ENCODE results near the gene KIF23. TPM values are rescaled to one million over a fixed set of nuclear protein-coding genes. Genes with fewer than 3 reads are reported as not detected.

Gene KIF23
- total RNA-seq, 1 experiment from 2014 or later = 83.7 TPM

DNA sequence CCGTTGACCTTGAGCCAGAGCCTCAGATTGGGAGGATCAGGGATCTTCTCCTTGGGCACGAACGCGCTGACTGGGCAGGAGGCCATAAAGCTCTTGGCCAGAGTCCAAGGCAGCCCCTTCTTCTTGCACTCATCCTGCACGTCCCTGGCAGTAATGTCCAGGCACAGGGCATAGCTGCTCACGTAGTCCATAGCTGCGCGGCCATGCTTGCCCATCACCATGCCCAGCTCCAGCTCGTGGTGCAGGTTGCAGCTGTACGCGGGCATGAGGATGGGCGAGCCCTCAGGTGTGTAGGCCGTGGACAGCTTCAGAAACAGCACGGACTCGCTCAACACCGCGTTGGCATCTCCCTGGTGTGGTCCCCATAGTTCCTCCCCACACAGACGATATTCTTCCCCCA, 20.5 kb downstream of the KIF23 start:
- H3K27ac ChIP-seq (ENCODE audit: low read depth, low read length) = no peak overlapping the region
- DNase-seq (ENCODE audit: low read depth, low spot score) (no peak), ATAC-seq (no peak)
- no peaks in the 10 kb centered on the region for H3K4me1 ChIP-seq (ENCODE audit: control insufficient read depth in 1 of 2, insufficient read depth in 2 of 2, low read length in 2 of 2)
- TF ChIP-seq ZNF274 (IDR thresholded peaks at IDR 0.05; ENCODE audit: low read depth, low read length) = no peak
- no peak for TF ChIP-seq MAX (IDR thresholded peaks at IDR 0.05)
- TF ChIP-seq CEBPB (IDR thresholded peaks at IDR 0.05; ENCODE audit: low read depth) = no peak
- TF ChIP-seq ATF3 (IDR thresholded peaks at IDR 0.05) = no peak
- TF ChIP-seq, protein P1, sequence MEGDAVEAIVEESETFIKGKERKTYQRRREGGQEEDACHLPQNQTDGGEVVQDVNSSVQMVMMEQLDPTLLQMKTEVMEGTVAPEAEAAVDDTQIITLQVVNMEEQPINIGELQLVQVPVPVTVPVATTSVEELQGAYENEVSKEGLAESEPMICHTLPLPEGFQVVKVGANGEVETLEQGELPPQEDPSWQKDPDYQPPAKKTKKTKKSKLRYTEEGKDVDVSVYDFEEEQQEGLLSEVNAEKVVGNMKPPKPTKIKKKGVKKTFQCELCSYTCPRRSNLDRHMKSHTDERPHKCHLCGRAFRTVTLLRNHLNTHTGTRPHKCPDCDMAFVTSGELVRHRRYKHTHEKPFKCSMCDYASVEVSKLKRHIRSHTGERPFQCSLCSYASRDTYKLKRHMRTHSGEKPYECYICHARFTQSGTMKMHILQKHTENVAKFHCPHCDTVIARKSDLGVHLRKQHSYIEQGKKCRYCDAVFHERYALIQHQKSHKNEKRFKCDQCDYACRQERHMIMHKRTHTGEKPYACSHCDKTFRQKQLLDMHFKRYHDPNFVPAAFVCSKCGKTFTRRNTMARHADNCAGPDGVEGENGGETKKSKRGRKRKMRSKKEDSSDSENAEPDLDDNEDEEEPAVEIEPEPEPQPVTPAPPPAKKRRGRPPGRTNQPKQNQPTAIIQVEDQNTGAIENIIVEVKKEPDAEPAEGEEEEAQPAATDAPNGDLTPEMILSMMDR (IDR thresholded peaks at IDR 0.05 in 2 of 3, conservative IDR thresholded peaks at IDR 0.05 in 1 of 3; ENCODE audit: borderline replicate concordance in 1 of 3, insufficient read depth in 1 of 3, low read depth in 2 of 3, low read length in 2 of 3) = no peak
- no peaks in the 10 kb centered on the region for H4K20me1 ChIP-seq (ENCODE audit: insufficient read depth)
- ChIA-PET RAD21 (ENCODE audit: low non-redundant PET in 1 of 2, low total read pairs in 2 of 2, uncharacterized antibody in 2 of 2, unreplicated experiment in 2 of 2) (no interaction called here), POLR2A (no interaction called here), CTCF (no interaction called here)
- intact Hi-C loops (cut with micrococcal nuclease) = no loop called here
- H3K4me2 ChIP-seq (ENCODE audit: low read length) = no peak overlapping the region
- H3K9me3 ChIP-seq (ENCODE audit: control insufficient read depth in 1 of 2, insufficient read depth in 1 of 2, low read depth in 1 of 2, low read length in 2 of 2) = no peaks in the 10 kb centered on the region
- H3K9ac ChIP-seq (ENCODE audit: low read length) = no peak overlapping the region
- H3K9me2 ChIP-seq (ENCODE audit: insufficient read depth) = no peaks in the 10 kb centered on the region
- peaks cover 69% of the 10 kb centered on the region for H3K79me2 ChIP-seq (ENCODE audit: insufficient read depth, low read length)
- BruUV-seq (replicated peaks) = no TSS peak
- no peak overlapping the region for H2AFZ ChIP-seq (ENCODE audit: low read depth, low read length, poor library complexity, severe bottlenecking)
- H3K36me3 ChIP-seq (ENCODE audit: control insufficient read depth in 1 of 2, insufficient read depth in 2 of 2, low read length in 2 of 2) = peaks cover 64 to 71% of the 10 kb centered on the region in 2 experiments
- H3K27me3 ChIP-seq (ENCODE audit: insufficient read depth, low read length) = no peaks in the 10 kb centered on the region
- H3K4me3 ChIP-seq (replicated peaks in 1 of 2; ENCODE audit: low read depth in 1 of 2, low read length in 2 of 2) = no peak overlapping the region

GRCh38 chr15:69435985-69436384, 21.8 kb downstream of the KIF23 start:
- ATAC-seq = no peak
- DNase-seq (ENCODE audit: low read depth, low spot score) = no peak
- BruUV-seq (replicated peaks) = no TSS peak
- Histone ChIP-seq H3K79me2 (ENCODE audit: insufficient read depth, low read length) (peaks cover 68% of the 10 kb centered on the region), H3K4me1 (ENCODE audit: control insufficient read depth in 1 of 2, insufficient read depth in 2 of 2, low read length in 2 of 2) (no peaks in the 10 kb centered on the region), H3K27me3 (ENCODE audit: insufficient read depth, low read length) (no peaks in the 10 kb centered on the region), H4K20me1 (ENCODE audit: insufficient read depth) (no peaks in the 10 kb centered on the region), H3K4me2 (ENCODE audit: low read length) (no peak overlapping the region), H3K4me3 (replicated peaks in 1 of 2; ENCODE audit: low read depth in 1 of 2, low read length in 2 of 2) (no peak overlapping the region), H3K36me3 (ENCODE audit: control insufficient read depth in 1 of 2, insufficient read depth in 2 of 2, low read length in 2 of 2) (peaks cover 71 to 74% of the 10 kb centered on the region in 2 experiments), H3K9me2 (ENCODE audit: insufficient read depth) (no peaks in the 10 kb centered on the region), H3K9ac (ENCODE audit: low read length) (no peak overlapping the region), H3K27ac (ENCODE audit: low read depth, low read length) (no peak overlapping the region), H3K9me3 (ENCODE audit: control insufficient read depth in 1 of 2, insufficient read depth in 1 of 2, low read depth in 1 of 2, low read length in 2 of 2) (no peaks in the 10 kb centered on the region), H2AFZ (ENCODE audit: low read depth, low read length, poor library complexity, severe bottlenecking) (no peak overlapping the region)
- ChIA-PET CTCF (no interaction called here), POLR2A (interaction anchor here (1.6 kb wide), 1 partner anchor 17 kb away, joined by 10 read pairs; the partner anchor contains the start of gene RPLP1), RAD21 (ENCODE audit: low non-redundant PET in 1 of 2, low total read pairs in 2 of 2, uncharacterized antibody in 2 of 2, unreplicated experiment in 2 of 2) (no interaction called here)
- intact Hi-C loops (cut with micrococcal nuclease) = no loop called here
- TF ChIP-seq YY1 (IDR thresholded peaks at IDR 0.05; ENCODE audit: extremely low read depth, insufficient replicate concordance, low read depth, low read length) (no peak), ELF1 (IDR thresholded peaks at IDR 0.05; ENCODE audit: borderline replicate concordance, low read depth) (no peak), JUND (IDR thresholded peaks at IDR 0.05) (no peak), REST (IDR thresholded peaks at IDR 0.05; ENCODE audit: low read depth) (no peak), CBX3 (IDR thresholded peaks at IDR 0.05; ENCODE audit: low read depth) (no peak), EZH2phosphoT487 (IDR thresholded peaks at IDR 0.05; ENCODE audit: borderline replicate concordance) (no peak), CEBPB (IDR thresholded peaks at IDR 0.05; ENCODE audit: low read depth) (no peak), POLR2A (IDR thresholded peaks at IDR 0.05; ENCODE audit: borderline replicate concordance, extremely low read depth, insufficient read depth, insufficient read length) (no peak), ATF3 (IDR thresholded peaks at IDR 0.05) (no peak), SIN3A (IDR thresholded peaks at IDR 0.05; ENCODE audit: low read depth) (no peak), SP1 (IDR thresholded peaks at IDR 0.05; ENCODE audit: low read depth) (no peak), MAX (IDR thresholded peaks at IDR 0.05) (no peak)

Measured in HCT116 (cell line).